GM19438 (cell line): ENCODE measurements around the gene DPEP2.
A peak's percentile ranks its signal among the peaks of the same experiment; 100 is the strongest.
"Not testable (repeated sequence)": the region's sequence is repeated elsewhere in the genome, so short reads cannot be mapped to it uniquely, and the experiment has no call there.

Source experiments
- ATAC-seq: cut with Tn5 transposase; IDR thresholded peaks from one replicate; pipeline ENCODE4 v1.9.1; 2021; ENCODE audit warnings: low read depth; ENCODE audit not compliant: unreplicated experiment

DPEP2 gene

GRCh38 chr16:68005786-68006286 lies 6.6 kb upstream of the DPEP2 start:
- no peak for ATAC-seq

GRCh38 chr16:68005211-68005610 lies 5.9 kb upstream of the DPEP2 start:
- no peak for ATAC-seq

- ATAC-seq = no peak
Measured at GRCh38 chr16:68003031-68003430, 3.7 kb upstream of the DPEP2 start.

GRCh38 chr16:68000450-68000849 lies 1.2 kb upstream of the DPEP2 start:
- no peak for ATAC-seq

- ATAC-seq = no peak
Measured at GRCh38 chr16:67999985-68000384, 701 bp upstream of the DPEP2 start.

GRCh38 chr16:67998231-67998778 lies 979 bp downstream of the DPEP2 start:
- ATAC-seq = not testable (repeated sequence)

- ATAC-seq = no peak
Measured at GRCh38 chr16:67996666-67997065, 2.6 kb downstream of the DPEP2 start.

GRCh38 chr16:67995423-67995822 lies 3.9 kb downstream of the DPEP2 start:
- no peak for ATAC-seq

GRCh38 chr16:67994040-67994408 lies 5.3 kb downstream of the DPEP2 start:
- peak; percentile 15 for ATAC-seq

GRCh38 chr16:67993207-67994039 lies 5.9 kb downstream of the DPEP2 start:
- ATAC-seq = peak; percentile 69

GRCh38 chr16:67992661-67993206 lies 6.5 kb downstream of the DPEP2 start:
- no peak for ATAC-seq

GRCh38 chr16:67990018-67990386 lies 9.3 kb downstream of the DPEP2 start:
- no peak for ATAC-seq

GRCh38 chr16:67989322-67990017 lies 9.8 kb downstream of the DPEP2 start:
- ATAC-seq = no peak

- ATAC-seq = no peak
Measured at GRCh38 chr16:67988675-67989074, 10.6 kb downstream of the DPEP2 start.

GRCh38 chr16:67987460-67988160 lies 11.7 kb downstream of the DPEP2 start:
- ATAC-seq = no peak

- no peak for ATAC-seq
Measured at GRCh38 chr16:67986949-67987348, 12.3 kb downstream of the DPEP2 start.

GRCh38 chr16:67982011-67982696 lies 17.1 kb downstream of the DPEP2 start:
- no peak for ATAC-seq

GRCh38 chr16:67979955-67980678 lies 19.2 kb downstream of the DPEP2 start, which contains the start of gene DPEP3:
Gene DPEP3 (minus strand): TSS chr16:67980499. CDS start chr16:67980380, 119 bp downstream.
- ATAC-seq = no peak

- no peak for ATAC-seq
Measured at GRCh38 chr16:67977469-67978227, 21.6 kb downstream of the DPEP2 start.
